ENCODE measurements around the gene TSHZ1. TPM values are rescaled to one million over a fixed set of nuclear protein-coding genes. Genes with fewer than 3 reads are reported as not detected.

Gene TSHZ1
- 4.4 TPM for polyA plus RNA-seq (2012; ENCODE audit: insufficient read length, low read depth)

GRCh38 chr18:75210274-75211001 is at the start of gene TSHZ1:
TSS of gene TSHZ1 (plus strand) at chr18:75210797. CDS start at chr18:75211877, 1,080 bp downstream.
- TF ChIP-seq TAF1 (IDR thresholded peaks at IDR 0.05; ENCODE audit: borderline replicate concordance, insufficient read depth, low read length) (0 out of 2 replicates have a peak, but pooled peaks have one; percentile 42), POLR2AphosphoS5 (IDR thresholded peaks at IDR 0.05; ENCODE audit: low read depth, low read length) (peak; percentile 41; the same call in 1 of the 2 replicates), SIN3A (IDR thresholded peaks at IDR 0.05; ENCODE audit: borderline replicate concordance, insufficient read depth, low read length) (no peak)

GRCh38 chr18:75161256-75162028 is 49.2 kb upstream of the TSHZ1 start:
- TF ChIP-seq POLR2AphosphoS5 (IDR thresholded peaks at IDR 0.05; ENCODE audit: low read depth, low read length), result no peak
- TF ChIP-seq SIN3A (IDR thresholded peaks at IDR 0.05; ENCODE audit: borderline replicate concordance, insufficient read depth, low read length), result no peak
- TF ChIP-seq TAF1 (IDR thresholded peaks at IDR 0.05; ENCODE audit: borderline replicate concordance, insufficient read depth, low read length), result no peak
- TF ChIP-seq REST (IDR thresholded peaks at IDR 0.05; ENCODE audit: insufficient read depth in 1 of 2, low read depth in 2 of 2, low read length in 2 of 2), result no peak
- TF ChIP-seq FOXP2 (optimal IDR thresholded peaks at IDR 0.05; ENCODE audit: borderline replicate concordance, extremely low read depth, extremely low read length, insufficient read depth), result no peak

- TF ChIP-seq FOXP2 (optimal IDR thresholded peaks at IDR 0.05; ENCODE audit: borderline replicate concordance, extremely low read depth, extremely low read length, insufficient read depth) (no peak), TAF1 (IDR thresholded peaks at IDR 0.05; ENCODE audit: borderline replicate concordance, insufficient read depth, low read length) (no peak), POLR2AphosphoS5 (IDR thresholded peaks at IDR 0.05; ENCODE audit: low read depth, low read length) (no peak), REST (IDR thresholded peaks at IDR 0.05; ENCODE audit: insufficient read depth in 1 of 2, low read depth in 2 of 2, low read length in 2 of 2) (no peak), SIN3A (IDR thresholded peaks at IDR 0.05; ENCODE audit: borderline replicate concordance, insufficient read depth, low read length) (no peak)
Measured at GRCh38 chr18:75162467-75162866, 48.1 kb upstream of the TSHZ1 start.

GRCh38 chr18:75162978-75163377 is 47.6 kb upstream of the TSHZ1 start:
- TF ChIP-seq SIN3A (IDR thresholded peaks at IDR 0.05; ENCODE audit: borderline replicate concordance, insufficient read depth, low read length) (no peak), POLR2AphosphoS5 (IDR thresholded peaks at IDR 0.05; ENCODE audit: low read depth, low read length) (no peak), TAF1 (IDR thresholded peaks at IDR 0.05; ENCODE audit: borderline replicate concordance, insufficient read depth, low read length) (no peak), FOXP2 (optimal IDR thresholded peaks at IDR 0.05; ENCODE audit: borderline replicate concordance, extremely low read depth, extremely low read length, insufficient read depth) (no peak), REST (IDR thresholded peaks at IDR 0.05; ENCODE audit: insufficient read depth in 1 of 2, low read depth in 2 of 2, low read length in 2 of 2) (no peak)

GRCh38 chr18:75163736-75164135 is 46.9 kb upstream of the TSHZ1 start:
- TF ChIP-seq POLR2AphosphoS5 (IDR thresholded peaks at IDR 0.05; ENCODE audit: low read depth, low read length), result no peak
- no peak for TF ChIP-seq SIN3A (IDR thresholded peaks at IDR 0.05; ENCODE audit: borderline replicate concordance, insufficient read depth, low read length)
- TF ChIP-seq REST (IDR thresholded peaks at IDR 0.05; ENCODE audit: insufficient read depth in 1 of 2, low read depth in 2 of 2, low read length in 2 of 2), result no peak
- TF ChIP-seq FOXP2 (optimal IDR thresholded peaks at IDR 0.05; ENCODE audit: borderline replicate concordance, extremely low read depth, extremely low read length, insufficient read depth), result no peak
- no peak for TF ChIP-seq TAF1 (IDR thresholded peaks at IDR 0.05; ENCODE audit: borderline replicate concordance, insufficient read depth, low read length)
